Hematopoietic multipotent progenitor cell treated with erythropoietin and hydrocortisone succinate and interleukin-3 and kit ligand, for 8 days (in vitro differentiated cells): ENCODE data around the gene ZNF692.
A peak's percentile ranks its signal among the peaks of the same experiment; 100 is the strongest.
"Not testable (repeated sequence)": the region's sequence is repeated elsewhere in the genome, so short reads cannot be mapped to it uniquely, and the experiment has no call there.

Source experiments
- DNase-seq: peaks from one replicate; pipeline ENCODE4 v3.0.0-alpha.2; 2015

The ZNF692 gene, protein sequence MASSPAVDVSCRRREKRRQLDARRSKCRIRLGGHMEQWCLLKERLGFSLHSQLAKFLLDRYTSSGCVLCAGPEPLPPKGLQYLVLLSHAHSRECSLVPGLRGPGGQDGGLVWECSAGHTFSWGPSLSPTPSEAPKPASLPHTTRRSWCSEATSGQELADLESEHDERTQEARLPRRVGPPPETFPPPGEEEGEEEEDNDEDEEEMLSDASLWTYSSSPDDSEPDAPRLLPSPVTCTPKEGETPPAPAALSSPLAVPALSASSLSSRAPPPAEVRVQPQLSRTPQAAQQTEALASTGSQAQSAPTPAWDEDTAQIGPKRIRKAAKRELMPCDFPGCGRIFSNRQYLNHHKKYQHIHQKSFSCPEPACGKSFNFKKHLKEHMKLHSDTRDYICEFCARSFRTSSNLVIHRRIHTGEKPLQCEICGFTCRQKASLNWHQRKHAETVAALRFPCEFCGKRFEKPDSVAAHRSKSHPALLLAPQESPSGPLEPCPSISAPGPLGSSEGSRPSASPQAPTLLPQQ

DNA sequence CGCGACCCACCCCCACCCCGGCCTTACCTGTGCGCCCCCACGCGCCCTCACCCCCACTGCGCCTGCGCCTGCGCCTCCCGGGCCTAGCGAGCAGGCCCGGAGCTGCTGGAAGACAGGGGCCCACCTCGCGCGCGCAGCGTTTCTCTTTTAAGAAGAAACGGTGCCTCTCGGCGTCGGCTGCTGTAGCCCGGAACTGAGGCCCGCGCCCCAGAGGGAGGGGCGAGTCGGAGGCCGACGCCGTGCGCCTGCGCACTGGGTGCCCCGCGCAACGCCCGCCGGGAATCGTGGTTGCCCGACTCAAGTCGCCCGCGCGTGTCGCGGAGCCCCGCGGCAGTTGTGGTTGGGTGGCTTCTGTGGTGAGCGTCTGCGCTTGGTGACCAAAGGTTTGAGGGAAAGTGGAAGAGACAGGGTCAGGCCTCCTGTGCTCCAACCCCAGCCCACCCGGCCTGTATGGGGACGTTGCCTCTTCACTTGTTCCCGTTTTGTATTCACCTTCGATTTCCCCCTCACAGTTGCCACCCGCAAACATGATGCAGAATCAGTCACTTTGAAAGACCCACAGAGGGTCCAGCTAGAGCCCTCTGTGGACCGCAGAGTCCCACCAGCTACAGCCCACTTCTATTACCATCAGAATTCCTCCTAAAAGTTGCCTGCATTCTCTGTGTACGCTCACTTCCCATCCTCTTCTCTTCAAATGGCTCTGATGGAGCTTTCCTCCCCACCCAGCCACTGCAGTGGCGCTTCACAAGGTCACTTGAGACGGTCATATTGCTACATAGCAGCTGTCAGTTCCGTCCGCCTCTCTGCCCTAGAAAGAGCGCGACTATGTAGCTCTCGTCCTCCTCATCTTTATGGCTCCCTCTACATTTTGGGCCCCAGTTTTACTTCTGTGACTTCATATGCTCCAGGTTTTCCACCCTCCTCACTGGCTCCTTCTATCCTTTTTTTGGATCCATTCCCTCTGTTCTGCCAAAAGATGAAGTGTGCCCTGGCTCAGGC is at the start of gene ZNF692:
Gene ZNF692, minus strand, starts transcription at position 195 of the 999 bp plus-strand sequence. CDS start 776 bp downstream, outside the sequence.
- DNase-seq: peak; percentile 98

DNA sequence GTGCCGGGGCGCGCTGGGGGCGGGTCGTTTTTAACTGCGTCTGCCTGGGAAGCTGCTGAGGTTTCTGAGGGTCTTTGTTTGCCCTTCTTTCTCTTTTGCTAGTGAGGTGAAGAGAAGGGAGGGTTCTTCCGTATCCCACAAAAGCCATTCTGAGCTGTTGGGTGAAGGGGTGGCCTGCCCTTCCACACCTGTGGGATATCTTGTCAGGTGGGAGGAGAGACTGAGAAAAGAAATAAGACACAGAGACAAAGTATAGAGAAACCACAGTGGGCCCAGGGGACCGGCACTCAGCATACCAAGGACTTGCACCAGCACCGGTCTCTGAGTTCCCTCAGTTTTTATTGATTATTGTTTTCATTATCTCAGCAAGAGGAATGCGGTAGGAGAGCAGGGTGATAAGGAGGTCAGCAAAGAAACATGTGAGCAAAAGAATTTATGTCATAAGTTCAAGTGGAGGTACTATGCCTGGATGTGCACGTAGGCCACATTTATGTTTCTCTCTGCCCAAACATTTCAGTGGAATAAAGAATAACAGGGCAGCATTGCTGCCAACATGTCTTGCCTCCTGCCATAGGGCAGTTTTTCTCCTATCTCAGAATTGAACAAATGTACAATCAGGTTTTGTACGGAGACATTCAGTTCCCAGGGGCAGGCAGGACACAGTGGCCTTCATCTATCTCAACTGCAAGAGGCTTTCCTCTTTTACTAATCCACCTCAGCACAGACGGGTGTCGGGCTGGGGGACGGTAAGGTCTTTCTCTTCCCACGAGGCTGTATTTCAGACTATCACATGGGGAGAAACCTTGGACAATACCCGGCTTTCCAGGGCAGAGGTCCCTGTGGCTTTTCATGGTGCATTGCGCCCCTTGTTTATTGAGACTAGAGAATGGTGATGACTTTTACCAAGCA is 48.1 kb upstream of the ZNF692 start:
- peak; percentile 17 for DNase-seq

DNA sequence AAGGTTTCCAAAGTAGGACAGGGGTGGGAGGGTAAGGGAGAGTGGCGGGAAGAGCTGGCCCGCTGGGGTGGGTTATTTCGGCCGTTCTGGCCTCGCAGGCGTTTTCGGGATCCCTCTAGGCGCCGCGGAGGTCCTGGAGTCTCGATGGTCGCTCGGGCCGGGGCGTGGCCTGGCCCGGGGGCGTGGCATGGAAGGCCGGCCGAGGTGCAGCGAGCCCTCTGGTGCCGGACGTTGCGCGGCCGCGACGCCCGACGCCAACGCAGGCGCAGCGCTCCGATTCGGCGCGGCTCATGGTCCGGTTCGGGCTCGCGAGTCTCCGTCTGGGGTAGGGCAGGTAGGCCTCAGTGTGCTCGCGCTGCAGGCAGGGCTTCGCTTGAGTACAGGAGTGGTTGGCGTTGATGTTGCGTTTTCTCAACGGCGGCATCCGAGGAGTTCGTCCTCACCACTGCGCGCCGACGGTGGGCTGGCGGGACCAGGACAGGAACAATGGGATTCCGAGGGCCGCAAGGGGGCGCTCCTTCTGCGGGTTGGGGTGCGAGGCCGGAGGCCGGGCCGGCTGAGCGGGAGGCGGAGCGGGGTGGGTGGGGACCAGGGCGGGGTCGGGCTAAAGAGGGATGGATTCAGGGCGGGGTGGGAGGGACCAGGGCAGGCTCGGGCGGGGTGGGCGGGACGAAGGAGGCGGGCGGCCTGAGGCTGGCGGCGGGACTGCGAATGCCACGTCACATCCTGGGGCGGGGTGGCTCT is 47.3 kb upstream of the ZNF692 start, which contains the start of gene PGBD2:
Gene PGBD2, plus strand, starts transcription at position 227 of the 744 bp plus-strand sequence. CDS start 7,628 bp downstream, outside the sequence.
- DNase-seq: peak; percentile 92

DNA sequence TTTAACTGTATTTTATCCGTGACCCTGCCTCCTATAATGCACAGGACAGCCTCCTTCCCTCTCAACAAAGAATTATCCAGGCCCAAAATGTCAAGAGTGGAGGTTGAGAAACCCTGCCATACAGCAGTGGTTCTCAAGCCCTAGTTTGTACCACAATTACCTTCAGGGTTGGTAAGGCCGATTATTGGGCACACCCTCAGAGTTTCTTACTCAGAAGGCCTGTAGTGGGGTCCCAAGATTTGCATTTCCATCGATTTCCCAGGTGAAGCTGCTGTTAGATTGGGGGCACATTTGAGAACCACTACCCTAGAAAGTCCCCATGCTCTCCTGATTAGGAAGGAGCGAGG is 46.8 kb upstream of the ZNF692 start:
- DNase-seq: no peak

DNA sequence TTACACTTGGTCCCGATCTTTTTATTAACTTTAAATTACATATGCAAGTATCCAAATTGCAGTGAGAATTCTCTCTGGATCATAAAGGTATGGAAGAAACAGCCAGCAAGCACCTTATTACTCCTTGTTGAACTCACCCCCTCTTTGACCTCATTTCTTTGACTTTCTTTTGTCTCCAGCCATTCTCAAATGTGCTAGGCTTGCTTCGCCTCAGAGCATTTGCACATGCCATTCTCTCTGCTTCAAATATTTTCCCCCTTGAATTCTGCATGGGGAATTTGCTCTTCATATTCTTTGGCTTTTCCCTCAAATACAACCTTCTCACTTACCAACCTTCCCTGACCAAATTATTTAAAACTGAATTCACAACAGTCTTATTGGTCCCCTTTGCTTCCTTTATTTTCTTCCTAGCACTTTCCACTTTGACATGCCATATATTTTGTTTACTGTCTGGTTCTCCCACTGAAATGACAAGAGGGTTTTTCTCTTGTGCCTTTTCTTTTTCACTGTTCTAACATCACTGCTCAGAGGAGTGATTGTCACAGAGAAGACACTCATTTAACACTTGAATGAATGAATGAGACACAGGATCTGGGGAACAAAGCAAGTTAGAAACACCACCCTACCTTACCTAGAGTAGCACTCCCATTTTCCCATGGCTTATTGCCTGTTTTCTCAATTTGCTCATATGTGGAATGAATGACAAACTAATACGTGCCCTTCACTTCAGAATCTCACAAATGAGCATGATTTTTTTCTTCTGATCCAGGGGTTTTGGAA is 45.7 kb upstream of the ZNF692 start:
- DNase-seq: peak; percentile 17

DNA sequence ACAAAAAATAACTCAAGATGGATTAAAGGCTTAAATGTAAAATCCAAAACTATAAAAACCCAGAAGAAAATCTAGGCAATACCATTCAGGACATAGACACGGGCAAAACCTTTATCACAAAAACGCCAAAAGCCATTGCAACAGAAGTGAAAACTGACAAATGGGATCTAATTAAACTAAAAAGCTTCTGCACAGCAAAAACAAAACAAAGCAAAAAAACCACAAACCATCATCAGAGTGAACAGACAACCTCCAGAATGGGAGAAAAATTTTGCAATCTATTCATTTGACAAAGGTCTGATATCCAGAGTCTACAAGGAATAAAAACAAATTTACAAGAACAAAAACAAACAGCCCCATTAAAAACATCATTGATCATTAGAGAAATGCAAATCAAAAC is 42.7 kb upstream of the ZNF692 start:
- no peak for DNase-seq

DNA sequence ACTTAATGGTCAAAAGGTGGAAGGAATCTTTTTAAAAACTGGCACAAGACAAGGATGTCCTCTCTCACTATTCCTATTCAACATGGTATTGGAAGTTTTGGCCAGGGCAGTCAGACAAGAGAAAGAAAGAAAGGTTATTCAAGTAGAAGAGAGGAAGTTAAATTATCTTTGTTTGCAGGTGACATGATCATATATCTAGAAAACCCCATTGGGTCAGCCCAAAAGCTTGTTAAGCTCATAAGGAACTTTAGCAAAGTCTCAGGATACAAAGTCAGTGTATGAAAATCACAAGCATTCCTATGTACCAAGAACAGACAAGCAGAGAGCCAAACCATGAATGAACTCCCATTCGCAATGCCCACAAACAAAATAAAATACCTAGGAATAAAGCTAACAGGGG is 41.8 kb upstream of the ZNF692 start:
- DNase-seq: no peak

DNA sequence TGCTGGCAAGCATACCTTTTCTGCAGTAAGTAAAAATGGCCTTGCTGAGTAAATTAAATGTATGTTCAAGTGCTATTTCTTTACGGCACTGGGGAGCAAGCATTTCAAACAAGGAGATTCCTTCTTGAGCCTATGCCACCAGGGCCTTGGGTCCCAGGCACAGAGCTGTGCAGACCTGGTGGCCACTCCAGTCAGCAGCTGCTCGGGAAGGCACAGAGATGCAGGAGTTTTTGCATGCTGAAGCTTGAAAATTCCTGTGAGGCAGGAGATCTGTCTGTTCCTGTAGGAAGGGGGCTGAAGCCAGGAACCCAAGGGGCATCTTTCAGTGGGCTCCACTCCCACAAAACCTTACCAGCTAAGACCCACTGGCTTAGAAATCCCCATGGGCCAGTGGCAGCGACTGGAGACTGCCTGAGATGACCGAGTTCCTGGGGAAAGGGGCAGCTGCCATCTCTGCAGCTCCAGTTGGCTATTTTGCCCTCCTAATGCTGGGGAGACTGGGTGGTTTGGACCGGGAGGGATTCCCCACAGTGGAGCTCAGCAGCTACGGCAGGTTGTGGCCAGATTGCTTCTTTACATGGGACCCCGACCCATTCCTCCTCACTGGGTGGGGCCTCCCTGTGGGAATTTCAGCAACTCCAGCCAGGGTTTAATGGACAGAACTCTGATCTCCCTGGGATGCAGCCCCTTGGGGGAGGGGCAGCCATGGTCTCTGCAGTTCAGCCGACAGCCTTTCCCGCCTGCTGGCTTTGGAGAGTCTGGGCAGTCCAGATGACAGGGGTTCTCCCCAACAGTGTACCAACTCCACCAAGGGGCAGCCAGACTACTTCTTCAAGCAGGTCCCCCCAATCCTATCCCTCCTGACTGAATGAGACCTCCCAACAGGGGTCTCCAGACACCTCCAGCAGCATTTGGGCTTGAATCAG is 38.8 kb upstream of the ZNF692 start:
- no peak for DNase-seq

DNA sequence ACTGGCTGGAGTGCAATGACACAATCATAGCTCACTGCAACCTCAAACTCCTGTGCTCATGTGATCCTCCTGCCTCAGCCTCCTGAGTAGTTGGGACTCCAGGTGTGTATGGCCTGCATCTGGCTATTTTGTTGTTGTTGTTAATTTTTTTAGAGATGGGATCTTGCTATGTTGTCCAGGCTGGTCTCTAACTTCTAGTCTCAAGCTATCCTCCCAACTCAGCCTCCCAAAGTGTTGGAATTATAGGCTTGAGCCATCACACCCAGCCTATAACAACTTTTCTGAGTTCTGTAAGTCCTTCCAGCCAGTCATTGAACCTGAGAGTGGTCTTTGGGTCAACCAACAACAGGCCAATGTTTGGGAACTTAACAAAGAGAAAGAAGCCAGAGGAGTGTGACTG is 36.0 kb upstream of the ZNF692 start:
- no peak for DNase-seq

DNA sequence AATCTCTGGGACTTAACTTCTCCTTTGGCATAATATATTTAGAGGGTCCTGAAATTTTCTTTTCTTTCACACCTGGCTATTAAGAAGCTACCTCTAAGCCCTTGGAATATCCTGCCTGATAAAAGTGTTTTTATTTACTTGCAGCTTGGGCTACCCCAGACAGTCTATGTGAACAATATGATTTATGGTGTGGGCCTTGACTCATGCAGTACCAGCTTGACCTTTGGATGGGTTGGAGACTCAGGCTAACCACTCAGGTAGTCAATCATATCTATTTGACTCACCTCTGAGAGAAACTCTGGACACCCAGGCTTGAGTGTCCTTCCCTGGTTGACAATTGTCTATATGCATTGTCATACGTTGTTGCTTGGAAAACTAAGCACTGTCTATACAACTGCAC is 33.7 kb upstream of the ZNF692 start:
- no peak for DNase-seq

DNA sequence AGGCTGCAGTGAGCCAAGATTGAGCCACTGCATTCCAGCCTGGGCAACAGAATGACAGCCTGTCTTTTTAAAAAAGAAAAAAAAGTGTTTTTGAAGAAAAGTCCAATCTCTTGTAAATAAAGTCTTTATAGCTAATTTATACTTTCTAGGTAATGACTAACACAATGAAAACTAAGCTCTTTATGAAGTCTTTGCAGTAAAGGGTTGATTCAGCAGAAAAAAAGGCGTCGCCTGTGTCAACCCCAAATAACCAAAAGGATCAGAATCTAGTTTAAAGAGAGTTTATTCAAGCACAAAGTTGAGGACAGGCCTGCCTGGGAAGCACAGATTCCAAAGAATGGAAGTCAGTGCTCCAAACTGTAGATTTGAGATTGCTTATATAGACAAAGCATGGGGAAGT is 32.9 kb upstream of the ZNF692 start:
- peak; percentile 34 for DNase-seq

DNA sequence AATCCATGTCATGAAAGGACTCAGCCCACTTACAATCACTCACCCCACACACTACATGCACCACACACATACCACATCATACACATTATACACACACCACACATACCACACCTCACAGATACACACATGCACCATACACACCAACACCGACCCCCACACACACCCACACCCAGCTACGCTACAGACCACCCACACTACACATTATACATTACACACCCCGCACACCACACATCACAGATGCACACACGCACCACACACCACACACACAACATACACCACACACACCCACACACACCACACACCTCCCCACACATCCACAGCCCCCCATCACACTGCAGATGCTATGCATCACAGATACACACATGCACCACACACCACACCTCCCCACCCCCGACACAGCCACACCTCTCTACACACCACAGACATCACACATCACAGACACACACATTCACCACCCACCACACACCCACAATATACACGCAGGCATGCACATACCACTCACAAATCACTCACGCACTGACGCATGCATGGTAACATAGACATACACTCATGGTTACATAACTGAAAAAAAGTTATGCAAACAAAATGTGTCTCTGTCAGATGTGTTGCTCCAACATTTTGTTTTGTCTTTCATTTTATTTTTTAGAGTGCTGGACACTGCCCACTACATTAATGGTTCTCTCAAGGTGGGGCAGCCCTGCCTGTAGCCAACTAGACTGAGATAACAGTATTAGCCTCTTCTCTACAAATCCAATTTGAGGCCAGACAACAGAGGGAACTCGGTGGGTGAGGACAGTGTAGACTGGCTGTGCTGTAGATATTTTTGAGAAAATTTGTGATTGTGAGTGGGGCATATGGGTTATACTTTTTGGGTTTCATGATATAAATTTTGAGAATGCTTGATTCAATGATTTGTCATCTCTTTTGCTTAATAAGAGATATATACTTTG is 31.9 kb upstream of the ZNF692 start:
- DNase-seq: peak; percentile 47

DNA sequence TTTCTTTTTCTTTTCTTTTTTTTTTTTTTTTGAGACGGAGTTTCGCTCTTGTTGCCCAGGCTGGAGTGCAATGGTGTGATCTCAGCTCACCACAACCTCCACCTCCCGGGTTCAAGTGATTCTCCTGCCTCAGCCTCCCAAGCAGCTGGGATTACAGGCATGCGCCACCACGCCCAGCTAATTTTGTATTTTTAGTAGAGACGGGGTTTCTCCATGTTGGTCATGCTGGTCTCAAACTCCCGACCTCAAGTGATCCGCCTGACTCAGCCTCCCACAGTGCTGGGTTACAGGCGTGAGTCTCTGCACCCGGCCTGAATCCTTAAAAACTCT is 31.0 kb upstream of the ZNF692 start:
- not testable (repeated sequence) for DNase-seq

DNA sequence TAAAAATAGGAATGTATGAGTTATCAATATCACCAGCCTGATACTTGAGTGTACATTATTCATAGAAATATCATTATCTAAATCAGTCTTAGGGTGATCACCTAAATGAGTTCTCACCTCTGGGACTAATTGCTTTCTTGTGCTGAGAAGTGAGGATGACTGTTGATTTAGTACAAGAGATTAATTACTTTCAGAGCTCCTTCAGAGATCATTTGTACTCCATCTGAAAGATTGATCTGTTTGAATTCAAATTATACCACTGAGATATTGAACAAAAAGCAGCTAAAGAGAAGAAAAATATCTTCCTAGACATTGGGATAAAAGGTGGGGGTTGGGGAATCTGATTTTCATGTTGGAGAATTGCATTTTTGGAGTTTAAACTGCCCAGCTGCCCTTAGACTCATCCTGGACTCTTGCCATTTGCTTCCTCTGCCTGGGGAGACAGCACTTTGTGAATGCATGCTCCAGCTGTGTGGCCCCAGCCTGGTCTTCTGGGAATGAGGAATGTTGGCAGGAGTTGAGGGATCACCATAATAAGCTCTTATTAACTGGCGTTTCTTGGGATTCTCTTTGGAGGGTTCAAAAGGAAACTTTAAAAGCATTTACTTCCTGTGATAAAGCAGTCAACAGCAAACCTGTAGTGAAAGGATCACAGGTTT is 27.5 kb upstream of the ZNF692 start:
- peak; percentile 34 for DNase-seq

DNA sequence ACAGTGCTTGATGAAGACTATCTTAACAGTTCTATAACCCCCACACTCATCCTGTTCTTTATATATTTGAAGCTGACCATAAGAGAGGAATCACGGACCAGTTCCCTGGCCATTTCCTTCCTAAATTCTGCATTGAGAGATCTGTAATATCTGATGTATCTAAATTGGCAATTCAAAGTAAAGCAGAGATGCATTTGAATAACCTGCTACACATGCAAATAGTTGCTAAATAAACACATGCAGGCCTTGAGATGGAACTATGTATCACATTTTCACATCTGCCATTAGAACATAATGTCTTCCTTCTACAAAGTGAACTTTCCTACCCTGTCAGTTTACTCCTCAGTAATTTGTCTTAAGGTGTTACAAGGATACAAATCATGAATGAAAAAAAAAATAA is 26.8 kb upstream of the ZNF692 start:
- no peak for DNase-seq

DNA sequence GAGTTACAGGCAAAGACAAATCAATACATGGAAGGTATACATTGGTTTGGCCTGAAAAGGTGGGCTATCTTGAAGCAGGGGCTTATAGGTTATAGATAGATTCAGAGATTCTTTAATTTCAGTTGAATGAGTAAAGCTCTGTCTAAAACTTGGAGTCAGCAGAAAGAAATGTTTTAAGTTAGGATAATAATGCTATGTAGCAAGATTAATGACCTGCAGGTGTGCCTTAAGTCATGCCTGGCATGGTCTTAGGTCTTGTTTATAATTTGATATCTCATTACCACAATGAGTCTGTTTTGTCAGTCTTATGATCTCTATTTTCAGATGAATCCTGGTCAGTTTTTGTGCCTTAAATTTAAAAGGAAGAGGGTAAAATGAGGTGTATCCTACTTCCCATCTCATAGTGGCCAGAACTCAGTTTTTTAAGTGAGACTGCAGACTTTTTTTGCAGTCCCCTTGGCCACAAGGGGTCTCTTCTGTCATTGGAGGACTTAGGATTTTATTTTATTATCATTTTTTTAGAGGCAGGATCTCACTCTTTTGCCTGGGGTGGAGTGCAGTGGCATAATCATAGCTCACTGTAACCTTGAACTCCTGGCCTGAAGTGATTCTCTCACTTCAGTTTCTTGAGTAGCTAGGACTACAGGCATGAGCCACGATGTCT is 25.9 kb upstream of the ZNF692 start:
- peak; percentile 66 for DNase-seq

DNA sequence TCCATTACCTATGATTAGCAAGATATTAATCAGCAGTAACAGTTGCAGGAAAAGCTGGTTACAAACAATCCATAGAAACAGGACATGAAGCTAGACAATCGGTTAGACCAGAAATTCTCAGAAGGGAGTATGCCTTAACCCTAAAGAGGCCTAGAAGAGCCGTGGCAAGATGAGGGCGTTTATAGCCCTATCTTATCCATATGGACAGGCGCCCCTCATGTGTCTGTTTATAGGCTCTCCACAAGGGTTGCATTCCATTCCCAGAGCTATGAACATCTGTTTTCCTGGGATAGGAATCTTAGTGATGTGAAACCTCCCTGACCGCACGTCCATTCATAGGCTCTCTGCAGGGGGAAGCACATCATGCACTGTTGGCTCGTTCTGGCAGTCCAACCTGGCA is 23.5 kb upstream of the ZNF692 start:
- DNase-seq: peak; percentile 91
